Activated naive CD4-positive, alpha-beta T cell treated with anti-CD3 and anti-CD28 coated beads, Interleukin-2, amount 10 ng/mL, durations not matched to agents 7 days and 5 days (primary cell): Measurements from ENCODE around the gene DCLRE1B.

ENCODE experiments used
- CTCF ChIA-PET: fragments of 350-600 bp; sonication (Branson Sonifier 250); formaldehyde crosslinking; loops from one replicate; lab custom pipeline; 2021; ENCODE audit warnings: antibody characterized with exemption; lab: Charles Lee
- DNase-seq: peaks from one replicate; pipeline ENCODE4 v3.0.0-alpha.2; 2020
- H3K27ac Mint-ChIP-seq: one replicate; pipeline ENCODE4 v1.8.0; 2021; ENCODE audit warnings: mild to moderate bottlenecking, moderate library complexity, mixed read lengths
- H3K27me3 Mint-ChIP-seq: one replicate; pipeline ENCODE4 v1.8.0; 2021; ENCODE audit warnings: mild to moderate bottlenecking, mixed read lengths
- H3K36me3 Mint-ChIP-seq: one replicate; pipeline ENCODE4 v1.8.0; 2021; ENCODE audit warnings: mixed read lengths
- H3K4me1 Mint-ChIP-seq: one replicate; pipeline ENCODE4 v1.8.0; 2021; ENCODE audit warnings: mixed read lengths
- H3K4me3 Mint-ChIP-seq: one replicate; pipeline ENCODE4 v1.8.0; 2021; ENCODE audit warnings: mild to moderate bottlenecking, moderate library complexity, mixed read lengths
- H3K9me3 Mint-ChIP-seq: one replicate; pipeline ENCODE4 v1.8.0; 2021; ENCODE audit warnings: mixed read lengths

The DCLRE1B gene

GRCh38 chr1:113895961-113896360, 9.2 kb upstream of the DCLRE1B start:
- no peak for DNase-seq
- CTCF ChIA-PET, result no interaction called here
- H3K27me3 Mint-ChIP-seq, result no peaks in the 10 kb centered on the region
- peaks cover 18% of the 10 kb centered on the region for H3K4me1 Mint-ChIP-seq
- H3K36me3 Mint-ChIP-seq, result peaks cover 62% of the 10 kb centered on the region
- no peak overlapping the region for H3K27ac Mint-ChIP-seq
- H3K4me3 Mint-ChIP-seq, result no peak overlapping the region
- H3K9me3 Mint-ChIP-seq, result no peaks in the 10 kb centered on the region

GRCh38 chr1:113898241-113898814, 6.8 kb upstream of the DCLRE1B start:
- Mint-ChIP-seq H3K4me1 (peaks cover 42% of the 10 kb centered on the region), H3K9me3 (no peaks in the 10 kb centered on the region), H3K27me3 (no peaks in the 10 kb centered on the region), H3K27ac (peak overlapping the region; percentile 62), H3K4me3 (no peak overlapping the region), H3K36me3 (peaks cover 83% of the 10 kb centered on the region)
- CTCF ChIA-PET, result interaction anchor here (1.5 kb wide), 1 partner anchor 17 kb away, joined by 4 read pairs; no protein-coding TSS in a partner anchor
- no peak for DNase-seq

GRCh38 chr1:113899111-113899510, 6.0 kb upstream of the DCLRE1B start:
- H3K4me1 Mint-ChIP-seq, result peaks cover 49% of the 10 kb centered on the region

GRCh38 chr1:113901191-113901590, 3.9 kb upstream of the DCLRE1B start:
- Mint-ChIP-seq H3K4me3 (no peak overlapping the region), H3K4me1 (peaks cover 56% of the 10 kb centered on the region), H3K36me3 (peaks cover 68% of the 10 kb centered on the region), H3K27ac (peak overlapping the region; percentile 3), H3K9me3 (no peaks in the 10 kb centered on the region), H3K27me3 (no peaks in the 10 kb centered on the region)
- DNase-seq, result no peak
- CTCF ChIA-PET, result interaction anchor here (1.1 kb wide), 1 partner anchor 31 kb away, joined by 4 read pairs; no protein-coding TSS in a partner anchor

More at GRCh38 chr1:113899111-113899510, 6.0 kb upstream of the DCLRE1B start:
- no peak for DNase-seq
- CTCF ChIA-PET, result interaction anchor here (1.5 kb wide), 1 partner anchor 18 kb away, joined by 4 read pairs; no protein-coding TSS in a partner anchor
- Mint-ChIP-seq H3K9me3 (no peaks in the 10 kb centered on the region), H3K4me3 (no peak overlapping the region), H3K36me3 (peaks cover 80% of the 10 kb centered on the region), H3K27me3 (no peaks in the 10 kb centered on the region), H3K27ac (no peak overlapping the region)

- DNase-seq, result no peak
- Mint-ChIP-seq H3K4me1 (peaks cover 71% of the 10 kb centered on the region), H3K4me3 (peak overlapping the region; percentile 86), H3K9me3 (no peaks in the 10 kb centered on the region), H3K27me3 (no peaks in the 10 kb centered on the region), H3K27ac (peak overlapping the region; percentile 96), H3K36me3 (peaks cover 56% of the 10 kb centered on the region)
- CTCF ChIA-PET, result interaction anchor here (0.8 to 3.8 kb wide), 12 partner anchors 24 to 70 kb away, joined by 3 to 32 read pairs (median 8); partner anchors contain the start of gene HIPK1
These were observed 1.4 kb upstream of the DCLRE1B start for GRCh38 chr1:113903501-113904292.

GRCh38 chr1:113904293-113904673, 843 bp upstream of the DCLRE1B start:
- no peaks in the 10 kb centered on the region for H3K9me3 Mint-ChIP-seq
- H3K27ac Mint-ChIP-seq, result peak overlapping the region; percentile 96
- CTCF ChIA-PET, result interaction anchor here (0.8 to 3.8 kb wide), 12 partner anchors 24 to 71 kb away, joined by 3 to 32 read pairs (median 8); partner anchors contain the start of gene HIPK1
- peaks cover 69% of the 10 kb centered on the region for H3K4me1 Mint-ChIP-seq
- H3K27me3 Mint-ChIP-seq, result no peaks in the 10 kb centered on the region
- peak overlapping the region; percentile 86 for H3K4me3 Mint-ChIP-seq
- peak; percentile 76 for DNase-seq
- peaks cover 53% of the 10 kb centered on the region for H3K36me3 Mint-ChIP-seq

GRCh38 chr1:113905435-113905861, 322 bp downstream of the DCLRE1B start:
- Mint-ChIP-seq H3K4me1 (peaks cover 68% of the 10 kb centered on the region), H3K27me3 (no peaks in the 10 kb centered on the region), H3K36me3 (peaks cover 46% of the 10 kb centered on the region), H3K4me3 (peak overlapping the region; percentile 86), H3K9me3 (no peaks in the 10 kb centered on the region), H3K27ac (peak overlapping the region; percentile 96)
- DNase-seq, result peak; percentile 46
- CTCF ChIA-PET, result interaction anchor here (1.1 to 3.8 kb wide), 5 partner anchors 10 to 70 kb away, joined by 3 to 32 read pairs (median 4); partner anchors contain the start of gene HIPK1

- no peak for DNase-seq
- no peaks in the 10 kb centered on the region for H3K9me3 Mint-ChIP-seq
- CTCF ChIA-PET, result interaction anchor here (0.5 kb wide), 1 partner anchor 30 kb away, joined by 3 read pairs; no protein-coding TSS in a partner anchor
- peaks cover 23% of the 10 kb centered on the region for H3K4me1 Mint-ChIP-seq
- no peak overlapping the region for H3K4me3 Mint-ChIP-seq
- peaks cover 42% of the 10 kb centered on the region for H3K36me3 Mint-ChIP-seq
- H3K27ac Mint-ChIP-seq, result no peak overlapping the region
- no peaks in the 10 kb centered on the region for H3K27me3 Mint-ChIP-seq
These were observed 7.6 kb downstream of the DCLRE1B start for GRCh38 chr1:113912594-113913311.

GRCh38 chr1:113913312-113913668, 8.2 kb downstream of the DCLRE1B start:
- no peak for DNase-seq
- Mint-ChIP-seq H3K27ac (no peak overlapping the region), H3K9me3 (no peaks in the 10 kb centered on the region), H3K4me1 (peaks cover 18% of the 10 kb centered on the region), H3K36me3 (peaks cover 37% of the 10 kb centered on the region), H3K27me3 (no peaks in the 10 kb centered on the region), H3K4me3 (no peak overlapping the region)
- CTCF ChIA-PET, result no interaction called here

GRCh38 chr1:113913887-113914664, 8.9 kb downstream of the DCLRE1B start:
- H3K4me3 Mint-ChIP-seq, result no peak overlapping the region
- H3K27ac Mint-ChIP-seq, result no peak overlapping the region
- DNase-seq, result no peak
- CTCF ChIA-PET, result no interaction called here
- no peaks in the 10 kb centered on the region for H3K27me3 Mint-ChIP-seq
- peaks cover 34% of the 10 kb centered on the region for H3K36me3 Mint-ChIP-seq
- peaks cover 13% of the 10 kb centered on the region for H3K4me1 Mint-ChIP-seq
- H3K9me3 Mint-ChIP-seq, result no peaks in the 10 kb centered on the region

GRCh38 chr1:113916974-113917373, 11.8 kb downstream of the DCLRE1B start:
- CTCF ChIA-PET, result interaction anchor here (0.9 kb wide), 1 partner anchor 16 kb away, joined by 3 read pairs; no protein-coding TSS in a partner anchor
- Mint-ChIP-seq H3K27me3 (peaks cover 2% of the 10 kb centered on the region), H3K36me3 (peaks cover 15% of the 10 kb centered on the region), H3K4me3 (no peak overlapping the region), H3K9me3 (no peaks in the 10 kb centered on the region), H3K4me1 (peaks cover 2% of the 10 kb centered on the region), H3K27ac (no peak overlapping the region)
- DNase-seq, result no peak

- Mint-ChIP-seq H3K27me3 (peaks cover 5% of the 10 kb centered on the region), H3K27ac (no peak overlapping the region), H3K9me3 (no peaks in the 10 kb centered on the region), H3K36me3 (peaks cover 14% of the 10 kb centered on the region), H3K4me3 (no peak overlapping the region), H3K4me1 (peaks cover 2% of the 10 kb centered on the region)
- DNase-seq, result no peak
- CTCF ChIA-PET, result interaction anchor here (1.0 kb wide), 1 partner anchor 640 kb away, joined by 3 read pairs; no protein-coding TSS in a partner anchor
These were observed 12.4 kb downstream of the DCLRE1B start for GRCh38 chr1:113917400-113918082.

GRCh38 chr1:113918243-113918642, 13.1 kb downstream of the DCLRE1B start:
- no peak overlapping the region for H3K4me3 Mint-ChIP-seq
- H3K27ac Mint-ChIP-seq, result no peak overlapping the region
- peaks cover 2% of the 10 kb centered on the region for H3K4me1 Mint-ChIP-seq
- DNase-seq, result no peak
- no peaks in the 10 kb centered on the region for H3K9me3 Mint-ChIP-seq
- CTCF ChIA-PET, result interaction anchor here (1.0 kb wide), 1 partner anchor 639 kb away, joined by 3 read pairs; no protein-coding TSS in a partner anchor
- H3K27me3 Mint-ChIP-seq, result peaks cover 11% of the 10 kb centered on the region
- peaks cover 11% of the 10 kb centered on the region for H3K36me3 Mint-ChIP-seq
